ELR (cell line): ENCODE data around the gene ACTL10.
A peak's percentile ranks its signal among the peaks of the same experiment; 100 is the strongest.
"Not testable (repeated sequence)": the region's sequence is repeated elsewhere in the genome, so short reads cannot be mapped to it uniquely, and the experiment has no call there.

Experiments used
- DNase-seq: peaks from one replicate; pipeline ENCODE4 v3.0.0-alpha.2; 2015; ENCODE audit warnings: low read depth

Gene ACTL10

GRCh38 chr20:33666293-33667244 is at the start of gene ACTL10:
TSS of gene ACTL10 (plus strand) at chr20:33666943. CDS start at chr20:33667498, 555 bp downstream.
- peak; percentile 100 for DNase-seq

- DNase-seq = no peak
These were observed 44.9 kb upstream of the ACTL10 start for GRCh38 chr20:33621717-33622400.

- no peak for DNase-seq
These were observed 43.9 kb upstream of the ACTL10 start for GRCh38 chr20:33622705-33623365.

GRCh38 chr20:33624399-33624798 is 42.3 kb upstream of the ACTL10 start:
- DNase-seq = no peak

- DNase-seq = no peak
These were observed 40.6 kb upstream of the ACTL10 start for GRCh38 chr20:33626190-33626589.

- no peak for DNase-seq
These were observed 39.0 kb upstream of the ACTL10 start for GRCh38 chr20:33627577-33628216.

GRCh38 chr20:33629533-33629932 is 37.2 kb upstream of the ACTL10 start:
- no peak for DNase-seq

GRCh38 chr20:33629979-33630378 is 36.8 kb upstream of the ACTL10 start:
- no peak for DNase-seq

GRCh38 chr20:33630507-33630906 is 36.2 kb upstream of the ACTL10 start:
- DNase-seq = no peak

- not testable (repeated sequence) for DNase-seq
These were observed 34.8 kb upstream of the ACTL10 start for GRCh38 chr20:33631910-33632309.

- no peak for DNase-seq
These were observed 31.4 kb upstream of the ACTL10 start for GRCh38 chr20:33635341-33635740.

GRCh38 chr20:33636776-33637175 is 30.0 kb upstream of the ACTL10 start:
- DNase-seq = no peak

GRCh38 chr20:33640287-33640686 is 26.5 kb upstream of the ACTL10 start:
- DNase-seq = peak; percentile 19

GRCh38 chr20:33644313-33645071 is 22.3 kb upstream of the ACTL10 start:
- no peak for DNase-seq

- DNase-seq = no peak
These were observed 21.7 kb upstream of the ACTL10 start for GRCh38 chr20:33645072-33645358.

GRCh38 chr20:33645396-33645795 is 21.3 kb upstream of the ACTL10 start:
- DNase-seq = no peak

- no peak for DNase-seq
These were observed 20.6 kb upstream of the ACTL10 start for GRCh38 chr20:33646191-33646590.

- not testable (repeated sequence) for DNase-seq
These were observed 19.7 kb upstream of the ACTL10 start for GRCh38 chr20:33646959-33647602.

GRCh38 chr20:33647603-33648395 is 18.9 kb upstream of the ACTL10 start:
- no peak for DNase-seq

- DNase-seq = peak; percentile 30
These were observed 18.2 kb upstream of the ACTL10 start for GRCh38 chr20:33648396-33649004.
